ENCODE measurements around the gene HAUS7. TPM values are rescaled to one million over a fixed set of nuclear protein-coding genes. Genes with fewer than 3 reads are reported as not detected.

HAUS7 gene
- 10 to 100 TPM; 10.5 to 15.9 TPM for total RNA-seq

DNA sequence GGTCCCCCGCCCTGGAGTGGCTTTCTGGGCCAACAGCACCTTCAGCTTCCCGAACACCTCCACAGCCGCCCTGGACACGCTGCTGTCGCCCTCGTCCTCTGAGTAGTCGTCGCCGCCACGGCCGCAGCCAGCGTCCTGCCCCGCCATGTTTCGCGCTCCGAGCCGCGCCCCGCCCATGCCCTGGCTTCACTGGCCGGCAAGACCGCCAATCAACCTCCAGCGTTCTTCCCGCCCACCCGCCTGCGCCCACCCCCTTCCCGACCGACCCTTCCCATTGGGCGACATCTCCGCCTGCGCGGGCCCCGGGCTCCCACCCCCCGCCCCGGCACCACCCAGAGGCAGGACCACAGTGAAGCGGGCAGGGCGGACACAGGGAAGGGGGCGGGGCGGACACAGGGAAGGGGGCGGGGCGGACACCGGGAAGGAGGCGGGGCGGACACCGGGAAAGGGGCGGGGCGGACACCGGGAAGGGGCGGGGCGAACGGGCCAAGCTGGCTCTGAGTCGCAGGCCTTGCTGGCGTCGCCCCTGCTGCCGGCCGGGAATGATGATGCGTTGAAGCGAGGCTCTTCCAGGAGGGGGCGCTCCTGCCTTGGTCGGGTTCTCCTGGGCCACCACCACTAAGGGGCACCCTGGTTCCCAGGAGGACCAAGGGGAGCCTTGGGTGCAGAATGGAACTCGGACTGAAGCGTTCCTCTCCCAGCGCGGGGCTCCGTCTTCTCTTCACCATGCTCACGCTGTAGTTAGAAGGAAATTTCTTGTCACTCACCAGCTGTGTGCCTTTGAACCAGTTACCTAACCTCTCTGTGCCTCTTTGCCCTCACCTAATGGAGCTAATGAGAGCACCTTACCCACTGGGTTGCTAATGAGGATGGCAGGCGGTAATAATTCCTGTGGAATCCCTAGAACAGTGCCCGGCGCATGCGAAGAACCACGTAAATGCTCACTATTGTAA, at the start of gene HAUS7:
TSS of gene HAUS7 (minus strand) at position 166 of the 953 bp plus-strand sequence. CDS start at position 147, 19 bp downstream.
- no peaks in the 10 kb centered on the region for H3K27me3 ChIP-seq
- peak within 1 kb of the TSS; percentile 40 to 65 for H3K4me3 ChIP-seq
- peak within 1 kb of the TSS; percentile 53 to 62 for H3K27ac ChIP-seq
- no peaks in the 10 kb centered on the region for H3K36me3 ChIP-seq
- H3K9me3 ChIP-seq, result no peaks in the 10 kb centered on the region
- TF ChIP-seq, protein P1, sequence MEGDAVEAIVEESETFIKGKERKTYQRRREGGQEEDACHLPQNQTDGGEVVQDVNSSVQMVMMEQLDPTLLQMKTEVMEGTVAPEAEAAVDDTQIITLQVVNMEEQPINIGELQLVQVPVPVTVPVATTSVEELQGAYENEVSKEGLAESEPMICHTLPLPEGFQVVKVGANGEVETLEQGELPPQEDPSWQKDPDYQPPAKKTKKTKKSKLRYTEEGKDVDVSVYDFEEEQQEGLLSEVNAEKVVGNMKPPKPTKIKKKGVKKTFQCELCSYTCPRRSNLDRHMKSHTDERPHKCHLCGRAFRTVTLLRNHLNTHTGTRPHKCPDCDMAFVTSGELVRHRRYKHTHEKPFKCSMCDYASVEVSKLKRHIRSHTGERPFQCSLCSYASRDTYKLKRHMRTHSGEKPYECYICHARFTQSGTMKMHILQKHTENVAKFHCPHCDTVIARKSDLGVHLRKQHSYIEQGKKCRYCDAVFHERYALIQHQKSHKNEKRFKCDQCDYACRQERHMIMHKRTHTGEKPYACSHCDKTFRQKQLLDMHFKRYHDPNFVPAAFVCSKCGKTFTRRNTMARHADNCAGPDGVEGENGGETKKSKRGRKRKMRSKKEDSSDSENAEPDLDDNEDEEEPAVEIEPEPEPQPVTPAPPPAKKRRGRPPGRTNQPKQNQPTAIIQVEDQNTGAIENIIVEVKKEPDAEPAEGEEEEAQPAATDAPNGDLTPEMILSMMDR (IDR thresholded peaks at IDR 0.05), result peak in 1 of 2 donors; percentile 72
- H3K4me1 ChIP-seq, result peaks cover 0 to 29% of the 10 kb centered on the region in 2 donors
- DNase-seq (ENCODE audit: low spot score), result peak; percentile 88

DNA sequence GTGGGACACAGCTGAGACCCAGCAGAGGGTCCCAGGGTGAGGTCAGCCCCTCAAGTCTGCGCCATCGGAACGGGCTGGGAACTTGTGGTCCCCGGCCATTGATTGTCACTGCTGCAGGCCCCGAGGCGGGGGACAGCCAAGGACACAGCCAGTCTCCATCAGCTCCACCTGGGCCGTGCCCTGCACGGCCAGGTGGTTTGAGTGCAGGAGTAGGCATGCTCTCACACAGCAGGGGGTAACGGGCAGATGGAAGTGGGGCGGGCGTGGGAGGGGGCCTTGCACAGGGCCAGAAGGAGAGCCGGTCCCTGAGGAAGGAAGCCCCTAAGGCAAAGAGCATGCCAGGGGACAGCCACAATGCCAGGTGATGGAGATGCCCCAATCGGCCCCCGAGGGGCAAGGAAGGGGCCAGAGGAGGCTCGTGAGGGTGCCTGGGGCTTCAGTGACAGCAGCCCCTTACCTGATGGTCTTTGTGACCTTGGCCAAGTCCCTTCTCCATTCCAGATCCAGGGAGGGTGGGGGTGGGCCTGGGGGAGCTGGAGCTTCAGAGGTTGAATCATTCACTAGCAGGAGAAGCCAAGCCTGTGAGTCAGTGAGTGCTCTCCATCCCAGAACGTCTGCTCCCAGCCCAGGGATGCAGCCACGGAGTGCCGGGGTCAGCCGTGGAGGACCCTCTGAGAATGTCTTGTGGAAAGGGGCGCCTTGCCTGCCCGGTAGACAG, 49.4 kb upstream of the HAUS7 start:
- no peak overlapping the region for H3K27ac ChIP-seq
- no peak for DNase-seq (ENCODE audit: low spot score)
- peaks cover 0 to 18% of the 10 kb centered on the region in 2 donors for H3K27me3 ChIP-seq
- TF ChIP-seq, protein P1 (IDR thresholded peaks at IDR 0.05), result no peak
- H3K4me1 ChIP-seq, result no peaks in the 10 kb centered on the region
- no peaks in the 10 kb centered on the region for H3K36me3 ChIP-seq
- no peak overlapping the region for H3K4me3 ChIP-seq
- H3K9me3 ChIP-seq, result no peaks in the 10 kb centered on the region

DNA sequence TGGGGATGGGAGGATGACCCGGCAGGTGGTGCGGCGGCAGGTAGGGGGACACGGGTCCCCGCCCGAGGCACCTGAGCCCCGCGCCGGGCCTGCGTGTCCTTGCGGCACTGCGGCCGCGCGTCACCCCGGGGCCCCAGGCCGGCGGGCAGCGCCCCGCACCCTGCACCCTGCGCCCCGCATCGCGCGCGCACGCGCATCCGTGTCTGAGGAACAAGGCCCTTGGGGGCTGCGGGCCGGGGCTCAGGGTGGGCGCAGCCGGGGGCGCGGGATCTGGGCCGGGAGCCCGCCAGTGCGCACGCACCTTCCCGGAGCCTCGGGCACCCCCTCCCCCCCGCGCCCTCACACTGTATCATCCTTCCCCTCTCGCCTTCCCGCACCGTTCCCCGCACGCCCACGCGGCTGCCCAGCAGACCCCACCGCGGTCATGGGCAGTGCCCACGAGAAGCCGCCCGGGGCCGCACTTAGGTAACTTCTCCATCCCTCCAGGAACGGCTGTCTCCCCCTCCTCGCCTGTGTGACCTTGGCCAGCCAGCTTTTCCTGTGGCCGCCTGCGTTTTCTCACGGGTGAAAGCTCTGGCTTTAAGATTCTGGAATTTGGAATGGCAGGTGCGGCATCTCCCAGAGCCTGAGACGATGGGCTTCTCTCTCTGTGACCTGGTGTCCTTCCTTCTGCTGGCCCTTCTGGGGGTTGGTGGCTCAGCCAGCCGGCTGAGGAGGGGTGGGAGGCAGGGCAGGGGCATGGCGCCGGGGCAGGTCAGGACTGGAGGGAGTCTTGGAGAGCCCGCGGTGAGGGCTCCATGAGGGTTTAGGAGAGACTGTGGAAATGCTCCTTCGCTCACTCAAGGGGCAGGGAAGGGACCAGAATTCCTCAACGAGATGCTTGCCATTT, 47.8 kb upstream of the HAUS7 start:
- Histone ChIP-seq H3K27me3 (peaks cover 0 to 18% of the 10 kb centered on the region in 2 donors), H3K4me1 (no peaks in the 10 kb centered on the region), H3K27ac (no peak overlapping the region), H3K4me3 (no peak overlapping the region), H3K36me3 (no peaks in the 10 kb centered on the region), H3K9me3 (no peaks in the 10 kb centered on the region)
- DNase-seq (ENCODE audit: low spot score), result no peak
- TF ChIP-seq, protein P1 (IDR thresholded peaks at IDR 0.05), result no peak

DNA sequence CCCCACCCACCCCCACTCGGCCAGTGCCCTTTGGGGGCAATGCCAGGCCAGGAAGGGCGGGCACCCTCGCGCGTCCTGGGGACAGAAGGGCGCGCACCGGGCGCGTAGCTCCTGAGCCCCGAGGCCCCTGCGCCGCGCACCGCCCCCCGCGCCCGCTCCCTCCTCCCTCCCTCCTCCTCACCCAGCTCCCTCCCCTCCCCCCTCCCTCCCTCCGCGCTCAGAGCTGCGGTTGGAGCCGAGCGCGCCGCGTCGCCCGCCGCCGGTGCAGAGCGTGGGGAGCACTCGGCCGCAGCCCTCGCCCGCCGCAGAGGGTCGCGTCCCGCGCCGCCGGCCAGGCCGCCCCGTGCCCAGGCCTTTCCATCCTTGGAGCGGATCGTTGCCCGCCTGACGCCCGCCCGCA, 47.0 kb upstream of the HAUS7 start, which contains the start of gene ATP2B3:
TSS of gene ATP2B3 (plus strand) at position 220 of the 400 bp plus-strand sequence. CDS start 18,606 bp downstream, outside the sequence.
- no peak for DNase-seq (ENCODE audit: low spot score)
- no peaks in the 10 kb centered on the region for H3K4me1 ChIP-seq
- no peak within 1 kb of the TSS for H3K4me3 ChIP-seq
- no peaks in the 10 kb centered on the region for H3K36me3 ChIP-seq
- H3K9me3 ChIP-seq, result no peaks in the 10 kb centered on the region
- H3K27ac ChIP-seq, result no peak within 1 kb of the TSS
- peaks cover 0 to 18% of the 10 kb centered on the region in 2 donors for H3K27me3 ChIP-seq
- TF ChIP-seq, protein P1 (IDR thresholded peaks at IDR 0.05), result no peak

DNA sequence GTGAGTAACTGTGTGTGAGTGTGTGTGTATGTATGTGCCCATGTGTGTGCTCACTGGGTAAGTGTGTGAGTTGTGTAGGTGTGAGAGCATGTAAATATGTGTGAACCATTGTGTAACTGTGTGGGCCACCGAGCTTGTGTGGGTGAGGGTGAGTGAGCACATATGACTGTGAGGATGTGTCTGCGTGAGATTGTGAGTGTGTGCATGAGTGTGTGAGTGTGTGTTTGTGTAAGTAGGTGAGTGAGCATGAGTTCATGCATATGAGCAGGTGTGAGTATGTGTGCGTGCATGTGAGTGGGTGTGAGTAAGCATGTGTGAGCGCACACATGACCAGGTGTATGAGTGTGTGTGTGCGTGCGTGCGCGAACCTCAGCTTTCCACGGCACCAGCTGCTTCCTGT, 45.7 kb upstream of the HAUS7 start:
- DNase-seq (ENCODE audit: low spot score), result no peak
- no peaks in the 10 kb centered on the region for H3K9me3 ChIP-seq
- peaks cover 0 to 18% of the 10 kb centered on the region in 2 donors for H3K27me3 ChIP-seq
- no peaks in the 10 kb centered on the region for H3K36me3 ChIP-seq
- H3K4me3 ChIP-seq, result no peak overlapping the region
- TF ChIP-seq, protein P1 (IDR thresholded peaks at IDR 0.05), result no peak
- H3K4me1 ChIP-seq, result no peaks in the 10 kb centered on the region
- no peak overlapping the region for H3K27ac ChIP-seq

All from right atrium auricular region (tissue), 2 donors.